GM18951 (cell line): ENCODE results near the gene SKIC8.

Experiments
- POLR2A ChIP-seq: IDR thresholded peaks from 4 replicates; pipeline ENCODE4 v1.6.1; 2011; ENCODE audit warnings: mild to moderate bottlenecking; ENCODE audit not compliant: insufficient read length, insufficient read depth; ENCODE audit errors: extremely low read depth
- in situ Hi-C: fragments of 300-500 bp; cut with MboI; formaldehyde crosslinking; loops from one replicate; pipeline ENCODE4 v1.12.0; 2022; ENCODE audit warnings: low sequenced_read_pairs, mixed read lengths, inconsistent platforms; ENCODE audit not compliant: unreplicated experiment

SKIC8 gene

DNA sequence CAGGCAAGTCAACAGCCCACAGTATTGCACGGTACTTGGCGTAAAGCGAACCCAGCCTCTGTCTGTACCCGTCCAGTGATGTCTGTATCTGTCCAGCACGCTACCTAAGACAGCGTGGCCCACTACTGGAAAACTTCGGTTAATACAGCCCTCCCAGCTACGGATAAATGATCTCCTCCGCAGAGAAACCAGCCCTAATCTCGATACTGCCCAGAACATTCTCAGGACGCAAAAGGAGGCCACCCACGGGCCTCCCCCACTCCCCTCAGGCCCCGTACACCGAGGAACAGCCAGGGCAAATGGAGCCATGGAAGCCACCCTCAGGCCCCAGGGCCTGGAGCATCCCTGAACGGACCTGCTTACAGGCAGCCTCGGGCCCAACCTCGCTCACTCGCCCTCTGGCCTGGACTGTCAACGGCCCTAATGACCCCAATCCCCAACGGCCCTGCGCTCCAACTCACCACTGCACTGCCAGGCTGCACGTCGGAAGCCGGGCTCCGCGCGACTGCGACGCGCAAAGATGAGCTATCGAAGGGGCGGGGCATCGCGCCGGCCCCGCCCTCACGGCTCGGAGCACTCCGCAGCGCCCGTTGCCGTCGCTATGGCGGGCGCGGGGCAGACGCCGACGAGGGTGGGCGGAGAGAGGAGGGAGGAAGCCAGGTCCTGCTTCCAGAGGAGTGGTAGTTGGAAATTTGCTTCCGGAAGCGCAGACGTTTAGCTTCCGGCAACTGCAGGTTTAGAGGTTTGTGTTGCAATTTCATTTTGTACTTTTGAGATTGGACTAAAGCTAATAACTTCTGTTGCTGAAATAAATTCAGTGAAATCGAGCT, at the start of gene SKIC8:
Gene SKIC8, minus strand, starts transcription at position 509 of the 830 bp plus-strand sequence. CDS start 3,923 bp downstream, outside the sequence.
- peak; percentile 95 for TF ChIP-seq POLR2A

DNA sequence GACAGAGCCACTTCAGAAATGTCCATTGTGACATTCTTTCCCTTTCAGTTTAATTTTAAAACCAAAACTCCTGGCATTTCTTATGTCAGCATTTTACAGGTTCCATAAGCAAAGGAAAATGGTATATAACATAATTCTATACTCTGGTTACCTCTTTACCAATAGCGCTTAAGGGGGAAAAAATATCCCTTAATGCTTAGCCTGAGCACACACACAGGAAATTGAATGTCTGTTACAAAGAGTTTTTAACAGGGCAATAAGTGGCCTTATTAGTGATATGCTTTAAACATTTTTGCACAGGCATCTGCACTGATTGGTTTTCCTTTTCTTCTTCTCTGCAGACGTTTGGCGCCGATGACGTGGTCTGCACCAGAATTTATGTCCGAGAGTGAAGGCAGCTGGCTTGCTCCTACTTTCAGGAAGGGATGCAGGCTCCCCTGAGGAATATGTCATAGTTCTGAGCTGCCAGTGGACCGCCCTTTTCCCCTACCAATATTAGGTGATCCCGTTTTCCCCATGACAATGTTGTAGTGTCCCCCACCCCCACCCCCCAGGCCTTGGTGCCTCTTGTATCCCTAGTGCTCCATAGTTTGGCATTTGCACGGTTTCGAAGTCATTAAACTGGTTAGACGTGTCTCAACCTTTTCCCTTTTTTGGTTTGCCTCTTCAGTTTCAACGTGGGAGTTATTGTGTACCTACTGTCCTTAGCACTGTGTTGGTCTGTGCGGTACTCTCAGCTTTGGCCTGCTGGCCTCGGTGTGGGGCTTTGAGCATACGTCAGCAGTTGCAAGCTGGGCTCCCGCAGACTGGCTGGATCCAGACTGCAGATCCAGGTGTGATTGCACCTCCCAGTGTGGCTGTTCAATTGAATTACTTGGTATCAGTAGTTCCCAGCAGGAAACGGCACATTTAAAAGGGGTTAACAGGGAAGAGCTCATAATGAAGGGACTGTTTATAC, 48.5 kb upstream of the SKIC8 start:
- in situ Hi-C loops = no loop called here
- TF ChIP-seq POLR2A = no peak

More for the DNA sequence above, at the start of gene SKIC8:
- in situ Hi-C loops = no loop called here

DNA sequence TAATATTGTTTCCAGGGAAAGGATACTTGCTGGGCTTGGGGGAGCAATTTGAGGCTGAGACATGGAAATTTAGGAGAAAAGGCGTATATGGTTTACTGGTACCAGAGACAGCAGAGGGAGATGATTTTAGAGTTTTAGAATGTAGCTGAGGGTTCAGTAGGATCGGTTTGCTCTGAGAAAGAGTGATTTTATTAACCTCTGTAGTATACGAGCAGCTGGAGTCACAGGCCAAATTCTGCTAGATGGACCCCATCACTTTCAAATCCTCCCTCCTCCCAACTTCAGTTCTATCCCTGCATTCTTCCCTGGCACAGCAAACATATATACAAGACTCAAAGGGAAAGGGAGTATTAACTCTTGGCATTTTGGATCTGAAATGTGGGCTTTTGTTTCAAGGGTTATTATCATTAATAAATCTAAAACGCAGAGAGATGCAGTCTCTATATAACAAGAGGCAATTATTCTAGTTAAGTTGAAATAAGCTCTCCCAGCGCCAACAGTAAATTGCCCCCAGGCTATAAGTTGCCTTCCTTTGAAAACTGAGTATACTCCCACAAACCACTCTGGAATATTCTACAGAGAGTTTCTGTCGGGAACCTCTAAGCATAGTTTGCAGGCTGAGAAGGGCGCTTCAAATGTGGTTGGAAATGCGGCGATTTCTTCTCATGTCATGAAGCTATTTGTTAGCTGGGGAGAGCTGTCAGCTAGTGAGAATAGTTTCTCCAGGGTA, 46.2 kb upstream of the SKIC8 start:
- no peak for TF ChIP-seq POLR2A
- in situ Hi-C loops = no loop called here

DNA sequence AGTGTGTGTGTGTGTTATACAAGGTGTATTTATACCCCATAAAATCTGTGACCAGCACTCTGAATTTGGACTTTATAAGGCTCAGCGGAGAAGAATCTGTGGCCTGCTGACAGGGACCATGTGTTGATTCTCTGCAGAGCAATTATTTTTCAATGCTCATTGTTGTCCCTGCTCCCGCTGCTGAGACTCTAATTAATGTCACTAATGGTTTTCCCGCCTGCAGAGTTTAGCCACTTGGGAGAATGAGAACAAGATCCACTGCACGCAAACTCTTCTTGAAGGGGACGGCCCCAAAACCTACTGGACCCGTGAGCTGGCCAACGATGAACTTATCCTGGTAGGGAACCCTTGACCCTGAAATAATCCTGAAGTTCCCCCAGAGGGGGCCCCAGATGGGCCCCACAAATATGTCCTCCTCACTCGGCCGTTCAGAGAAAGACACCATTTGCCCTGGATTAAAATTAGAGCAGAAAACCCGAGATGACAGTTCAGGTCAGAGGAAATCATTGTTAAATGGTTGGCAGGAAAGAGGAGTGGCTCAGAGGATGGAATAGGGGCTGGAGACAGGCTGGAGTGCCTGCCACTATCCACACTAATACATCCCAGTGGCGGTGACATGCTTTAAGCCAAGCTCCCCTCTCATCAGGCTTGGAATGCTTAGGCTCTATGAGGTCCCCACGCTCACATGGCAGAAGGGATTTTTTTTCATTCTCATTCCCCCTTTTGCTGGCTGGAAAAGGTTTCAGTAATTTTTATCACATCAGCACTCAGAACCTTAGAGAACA, 44.1 kb upstream of the SKIC8 start:
- in situ Hi-C loops = no loop called here
- no peak for TF ChIP-seq POLR2A

DNA sequence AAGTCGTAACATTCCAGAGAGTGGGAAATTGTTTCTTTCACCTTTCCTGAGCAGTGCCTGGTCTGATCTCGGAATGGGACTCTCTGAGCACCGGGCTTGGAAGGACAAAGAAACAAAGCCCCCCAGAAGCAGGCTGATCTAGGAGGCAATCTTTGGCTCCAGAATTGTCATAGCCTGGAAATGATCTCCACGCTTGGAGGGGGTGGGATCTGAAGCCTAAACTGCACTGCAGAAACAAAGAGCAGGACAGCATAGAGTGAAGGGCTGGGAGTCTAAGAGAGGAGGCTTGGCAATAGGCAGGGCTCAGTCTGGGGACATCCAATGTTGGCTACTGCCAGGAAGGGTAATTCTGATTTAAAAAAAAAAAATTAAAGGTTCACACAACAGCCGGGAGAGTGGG, 42.6 kb upstream of the SKIC8 start:
- in situ Hi-C loops = no loop called here
- TF ChIP-seq POLR2A = no peak

DNA sequence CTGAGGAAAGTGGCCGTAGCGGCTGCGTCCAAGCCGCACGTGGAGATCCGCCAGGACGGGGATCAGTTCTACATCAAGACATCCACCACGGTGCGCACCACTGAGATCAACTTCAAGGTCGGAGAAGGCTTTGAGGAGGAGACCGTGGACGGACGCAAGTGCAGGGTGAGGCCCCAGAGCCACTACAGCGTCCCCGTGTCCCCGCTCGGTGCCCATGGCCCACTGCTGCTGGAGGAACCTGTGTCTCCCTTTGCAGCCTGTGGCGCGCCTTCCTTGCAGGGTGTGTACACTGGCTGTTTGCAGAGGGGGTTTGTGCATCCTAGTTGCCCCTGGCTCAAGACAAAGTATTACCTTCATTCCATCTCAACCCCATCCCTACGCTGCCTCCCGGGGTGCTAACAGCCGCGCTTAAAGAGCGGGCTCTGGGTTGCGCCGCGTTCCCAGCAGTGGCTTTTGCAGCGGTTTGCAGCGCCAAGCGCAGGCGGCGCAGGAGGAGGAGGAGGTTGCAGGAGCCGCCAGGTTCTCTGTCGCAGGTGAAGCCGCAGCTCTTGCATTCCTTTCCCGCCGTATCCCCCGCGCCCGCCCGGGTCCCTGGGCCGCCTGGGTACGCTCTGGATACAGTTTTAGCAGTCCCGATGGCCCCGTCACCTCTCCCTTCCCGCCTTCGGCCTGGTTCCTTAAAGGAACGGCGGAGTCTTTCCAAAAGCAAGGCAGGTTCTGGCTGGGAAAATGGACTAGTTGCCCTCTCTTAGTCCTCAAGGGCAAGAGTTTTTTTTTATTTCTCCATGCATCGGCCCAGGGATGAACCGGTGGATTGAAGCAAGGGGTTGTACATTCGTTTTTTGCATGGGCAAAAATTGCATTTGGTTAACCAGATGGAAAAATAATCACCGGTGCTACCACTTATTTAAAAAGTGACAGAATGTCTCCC, 41.9 kb upstream of the SKIC8 start:
- in situ Hi-C loops = no loop called here
- no peak for TF ChIP-seq POLR2A

DNA sequence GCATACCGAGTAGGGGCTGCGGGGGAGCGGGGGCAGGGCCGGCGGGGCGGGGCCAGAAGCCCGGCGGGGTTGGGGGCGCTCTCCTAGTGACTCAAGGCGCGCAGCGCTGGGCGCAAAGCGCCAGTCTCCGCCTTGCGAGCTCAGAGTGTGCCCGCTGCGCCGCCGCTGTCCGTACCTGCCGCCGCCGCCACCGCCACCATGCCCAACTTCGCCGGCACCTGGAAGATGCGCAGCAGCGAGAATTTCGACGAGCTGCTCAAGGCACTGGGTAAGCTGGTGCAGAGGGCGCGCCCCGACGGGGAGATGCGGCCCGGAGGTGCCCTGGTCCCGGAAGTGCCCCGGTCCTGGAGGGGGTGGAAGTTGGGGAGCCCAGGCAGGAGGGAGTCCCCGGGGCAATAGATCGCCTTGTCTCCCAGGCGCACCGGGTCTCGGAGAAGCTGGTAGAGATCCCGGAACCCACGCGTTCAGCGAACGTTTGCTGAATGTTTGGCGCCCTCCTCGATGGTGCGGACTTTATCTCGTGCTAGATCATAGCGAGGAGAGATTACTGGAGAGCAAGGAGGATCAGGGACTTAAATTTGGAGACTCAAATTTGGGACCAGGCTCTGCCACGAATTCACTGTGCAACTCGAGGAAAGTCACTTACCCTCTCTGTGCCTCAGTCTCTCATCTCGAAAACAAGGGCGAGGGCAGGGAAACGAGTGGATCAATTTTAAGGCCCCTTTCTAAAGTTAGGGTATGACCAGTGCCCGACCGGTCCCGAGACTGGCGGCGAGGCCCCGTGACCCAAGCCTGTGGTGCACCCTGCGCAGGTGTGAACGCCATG, 41.0 kb upstream of the SKIC8 start, which contains the start of gene CRABP1:
Gene CRABP1, plus strand, starts transcription at position 123 of the 826 bp plus-strand sequence. Its CDS starts 76 bp downstream, at position 199.
- no peak for TF ChIP-seq POLR2A
- in situ Hi-C loops = no loop called here

DNA sequence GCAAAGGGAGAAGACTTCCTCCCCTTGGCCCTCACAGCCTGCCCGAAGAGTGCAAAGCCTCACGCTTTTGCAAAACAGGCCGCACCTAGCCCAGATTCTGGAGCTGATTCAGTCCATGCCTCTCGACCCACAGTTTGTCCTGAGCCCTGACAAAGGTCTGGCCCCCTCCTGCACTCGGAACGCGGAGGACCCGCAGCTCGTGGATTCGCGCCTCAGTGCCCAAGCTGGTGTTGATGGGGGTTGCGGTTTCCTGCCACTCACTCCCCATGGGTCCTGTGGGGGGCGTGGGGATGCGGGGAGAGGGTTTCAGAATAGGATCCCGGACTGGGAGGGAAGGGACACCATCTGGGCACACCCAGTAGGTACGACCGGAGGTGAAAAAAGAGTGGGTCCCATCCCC, 40.1 kb upstream of the SKIC8 start:
- TF ChIP-seq POLR2A = no peak
- in situ Hi-C loops = no loop called here

DNA sequence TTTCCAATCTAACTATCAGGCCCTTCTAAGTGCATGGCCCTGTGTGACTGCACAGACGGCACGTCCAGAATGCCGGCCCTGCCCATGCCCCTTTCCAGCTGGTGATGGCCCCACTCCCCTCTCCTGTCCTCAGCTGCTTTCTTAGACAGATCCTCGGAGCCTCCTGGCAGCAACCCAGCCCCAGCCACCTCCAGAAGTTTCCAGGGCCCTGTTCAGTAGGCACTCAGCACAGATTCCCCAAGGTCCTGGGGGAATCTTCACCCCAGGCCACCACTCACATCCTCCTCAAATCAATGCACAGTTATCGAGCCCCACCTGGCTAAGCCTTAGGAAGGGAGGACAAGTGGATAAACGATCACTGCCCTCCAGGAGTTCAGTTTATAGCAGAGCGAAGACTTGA, 39.4 kb upstream of the SKIC8 start:
- no peak for TF ChIP-seq POLR2A
- in situ Hi-C loops = no loop called here

DNA sequence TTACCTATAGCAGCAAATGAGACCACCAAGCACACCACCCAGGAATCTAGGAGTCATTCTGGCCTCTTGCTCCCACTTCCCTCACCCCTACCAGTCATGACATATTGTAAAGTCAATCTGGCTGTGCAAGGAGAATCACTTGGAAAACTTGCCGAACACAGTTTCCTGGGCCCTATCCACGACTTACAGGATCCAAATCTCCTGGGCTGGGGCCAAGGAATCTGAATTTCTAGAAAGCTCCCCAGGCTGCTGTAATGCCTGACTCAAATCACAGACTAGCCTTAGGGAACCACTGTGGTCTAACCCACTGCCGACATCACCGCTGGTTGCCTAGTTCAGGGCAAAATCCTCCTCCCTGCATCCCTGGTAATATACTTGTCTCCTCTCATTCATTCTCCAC, 36.6 kb upstream of the SKIC8 start:
- in situ Hi-C loops = no loop called here
- no peak for TF ChIP-seq POLR2A
